ENCODE measurements around the gene SIGLEC15. TPM values are rescaled to one million over a fixed set of nuclear protein-coding genes. Genes with fewer than 3 reads are reported as not detected.

The SIGLEC15 gene, protein sequence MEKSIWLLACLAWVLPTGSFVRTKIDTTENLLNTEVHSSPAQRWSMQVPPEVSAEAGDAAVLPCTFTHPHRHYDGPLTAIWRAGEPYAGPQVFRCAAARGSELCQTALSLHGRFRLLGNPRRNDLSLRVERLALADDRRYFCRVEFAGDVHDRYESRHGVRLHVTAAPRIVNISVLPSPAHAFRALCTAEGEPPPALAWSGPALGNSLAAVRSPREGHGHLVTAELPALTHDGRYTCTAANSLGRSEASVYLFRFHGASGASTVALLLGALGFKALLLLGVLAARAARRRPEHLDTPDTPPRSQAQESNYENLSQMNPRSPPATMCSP
- total RNA-seq: not detected in 2 replicates

DNA sequence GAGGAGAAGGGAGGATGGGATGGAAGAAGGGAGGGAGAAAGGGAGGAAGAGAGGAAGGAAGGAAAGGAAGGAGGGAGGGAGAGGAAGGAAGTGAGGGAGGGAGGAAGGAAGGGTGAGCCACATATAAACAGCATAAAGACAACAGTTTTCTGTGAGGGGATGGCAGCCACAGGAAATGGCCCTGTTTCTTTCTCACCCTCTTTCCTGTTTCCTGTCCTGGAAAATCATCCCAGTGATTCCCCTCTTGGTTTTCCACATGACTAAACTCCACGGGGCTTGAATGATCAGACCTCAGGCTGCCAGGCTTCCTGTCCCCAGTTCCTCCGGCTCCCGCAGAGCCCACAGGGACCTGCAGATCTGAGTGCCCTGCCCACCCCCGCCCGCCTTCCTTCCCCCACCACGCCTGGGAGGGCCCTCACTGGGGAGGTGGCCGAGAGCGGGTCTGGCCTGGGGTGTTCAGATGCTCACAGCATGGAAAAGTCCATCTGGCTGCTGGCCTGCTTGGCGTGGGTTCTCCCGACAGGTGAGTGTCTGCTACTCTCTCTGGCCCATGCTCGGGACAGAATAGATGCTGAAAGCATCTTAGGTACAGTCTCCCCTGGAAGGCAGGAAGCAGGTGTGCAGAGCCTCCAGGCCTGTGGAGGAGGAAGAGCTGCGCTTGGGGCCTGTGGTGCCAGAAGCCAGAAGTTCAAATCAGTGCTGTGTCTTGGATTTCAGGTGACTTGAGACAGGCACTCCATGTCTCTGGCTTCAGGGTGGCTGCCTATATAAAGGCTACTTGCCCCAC is at the start of gene SIGLEC15:
SIGLEC15 (plus strand) TSS at position 418 of the 787 bp plus-strand sequence; CDS start at position 472, 54 bp downstream.
- peaks cover 19% of the 10 kb centered on the region for H3K27me3 Mint-ChIP-seq (ENCODE audit: insufficient read depth)
- intact Hi-C loops (cut with micrococcal nuclease): no loop called here
- H3K36me3 Mint-ChIP-seq (ENCODE audit: low read depth): no peaks in the 10 kb centered on the region
- H3K27ac Mint-ChIP-seq: no peak within 1 kb of the TSS
- no peak for DNase-seq (ENCODE audit: low spot score)
- no peaks in the 10 kb centered on the region for H3K9me3 Mint-ChIP-seq
- H3K4me3 Mint-ChIP-seq: no peak within 1 kb of the TSS
- H3K4me1 Mint-ChIP-seq (ENCODE audit: low read depth): peaks cover 12% of the 10 kb centered on the region

DNA sequence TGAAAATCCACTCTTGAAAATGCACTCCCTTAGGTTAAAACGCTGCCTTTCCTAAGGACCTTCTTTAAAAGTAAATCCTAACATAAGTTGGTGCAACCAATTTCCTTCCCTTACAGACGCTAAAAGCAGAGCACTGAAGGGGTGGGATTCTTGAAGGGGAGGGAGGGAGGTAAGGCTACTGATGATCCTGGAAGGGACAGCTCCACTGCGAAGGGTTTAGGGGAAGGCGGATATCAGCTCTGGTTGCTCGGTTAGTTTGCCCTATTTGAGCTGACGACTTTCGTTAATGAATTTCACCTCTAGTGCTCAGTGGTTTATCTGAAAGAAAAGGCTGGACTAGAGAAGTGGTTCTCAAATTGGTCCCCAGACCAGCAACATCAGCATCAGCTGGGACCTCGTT is 49.7 kb upstream of the SIGLEC15 start:
- intact Hi-C loops (cut with micrococcal nuclease): loop anchor here (5.0 kb wide), 1 partner anchor 88 kb away; no protein-coding TSS in a partner anchor
- peaks cover 55% of the 10 kb centered on the region for H3K27me3 Mint-ChIP-seq (ENCODE audit: insufficient read depth)

DNA sequence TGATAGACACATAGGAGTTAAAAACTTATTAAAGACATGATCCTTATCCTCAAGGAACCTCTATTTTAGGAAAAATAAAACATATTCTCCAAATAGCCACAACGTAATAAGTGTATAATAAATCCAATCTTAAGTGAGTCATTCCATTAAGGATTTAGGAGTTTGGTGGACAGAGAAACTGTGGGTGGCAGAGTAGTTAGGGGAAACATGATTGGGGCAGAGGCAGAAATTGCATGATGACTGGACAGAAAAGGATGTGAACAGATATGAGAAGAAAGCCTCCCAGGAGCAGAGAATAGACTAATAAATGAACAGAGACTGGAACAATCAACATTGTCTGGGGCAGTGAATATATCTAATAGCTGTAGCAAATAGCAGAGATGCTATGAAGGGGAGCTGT is 48.1 kb upstream of the SIGLEC15 start:
- H3K27me3 Mint-ChIP-seq (ENCODE audit: insufficient read depth): peaks cover 53% of the 10 kb centered on the region
- intact Hi-C loops (cut with micrococcal nuclease): loop anchor here (5.0 kb wide), 1 partner anchor 90 kb away; no protein-coding TSS in a partner anchor
- H3K27ac Mint-ChIP-seq: no peak overlapping the region
- H3K36me3 Mint-ChIP-seq (ENCODE audit: low read depth): no peaks in the 10 kb centered on the region
- H3K4me3 Mint-ChIP-seq: no peak overlapping the region
- DNase-seq (ENCODE audit: low spot score): no peak
- H3K4me1 Mint-ChIP-seq (ENCODE audit: low read depth): peaks cover 15% of the 10 kb centered on the region
- H3K9me3 Mint-ChIP-seq: peaks cover 3% of the 10 kb centered on the region

More for the DNA sequence above, 49.7 kb upstream of the SIGLEC15 start:
- no peak for DNase-seq (ENCODE audit: low spot score)
- peaks cover 15% of the 10 kb centered on the region for H3K4me1 Mint-ChIP-seq (ENCODE audit: low read depth)
- peaks cover 3% of the 10 kb centered on the region for H3K9me3 Mint-ChIP-seq
- peak overlapping the region; percentile 76 for H3K4me3 Mint-ChIP-seq
- H3K27ac Mint-ChIP-seq: no peak overlapping the region
- H3K36me3 Mint-ChIP-seq (ENCODE audit: low read depth): no peaks in the 10 kb centered on the region

DNA sequence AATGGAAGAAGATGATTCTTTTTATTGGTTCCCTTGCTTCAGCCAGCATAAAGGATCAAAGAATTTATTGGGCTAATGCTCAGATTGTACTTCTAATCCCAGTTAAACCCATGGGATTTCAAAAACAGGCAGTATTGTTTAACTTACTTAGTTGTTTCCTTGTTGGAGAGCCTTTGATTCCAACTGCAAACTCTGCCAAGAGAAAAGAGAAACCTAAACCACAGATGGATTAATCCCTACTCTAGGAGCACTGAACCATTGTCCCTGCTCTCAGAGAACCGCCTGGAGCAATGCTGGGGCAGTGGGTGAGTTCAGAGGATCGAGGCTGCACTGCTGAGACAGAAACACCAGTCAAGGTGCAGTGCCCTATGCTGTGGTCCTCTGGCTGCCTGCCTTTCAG is 44.9 kb upstream of the SIGLEC15 start:
- intact Hi-C loops (cut with micrococcal nuclease): no loop called here
- H3K4me1 Mint-ChIP-seq (ENCODE audit: low read depth): peaks cover 4% of the 10 kb centered on the region
- H3K27ac Mint-ChIP-seq: no peak overlapping the region
- DNase-seq (ENCODE audit: low spot score): no peak
- no peaks in the 10 kb centered on the region for H3K36me3 Mint-ChIP-seq (ENCODE audit: low read depth)
- H3K27me3 Mint-ChIP-seq (ENCODE audit: insufficient read depth): peaks cover 31% of the 10 kb centered on the region
- no peaks in the 10 kb centered on the region for H3K9me3 Mint-ChIP-seq
- no peak overlapping the region for H3K4me3 Mint-ChIP-seq

DNA sequence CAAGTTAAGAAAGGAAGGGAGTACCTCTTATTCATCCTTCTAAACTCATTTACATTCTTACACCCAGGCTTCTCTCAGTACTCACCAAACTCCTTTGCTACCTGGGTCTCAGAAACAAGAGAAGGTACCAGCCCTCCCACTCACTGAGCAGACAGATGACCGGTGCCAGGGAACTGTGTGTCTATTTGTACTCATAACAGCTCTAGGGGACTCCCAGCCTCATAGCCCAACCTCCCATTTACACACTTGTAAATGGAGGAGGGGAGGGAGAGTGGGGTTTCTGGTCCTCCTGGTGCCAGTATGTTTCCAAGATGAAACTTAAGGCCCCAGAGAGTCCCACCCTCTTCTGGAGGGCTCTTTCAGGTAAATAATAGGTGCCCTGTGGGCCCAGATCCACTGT is 42.8 kb upstream of the SIGLEC15 start:
- Mint-ChIP-seq H3K36me3 (ENCODE audit: low read depth) (no peaks in the 10 kb centered on the region), H3K9me3 (no peaks in the 10 kb centered on the region), H3K27ac (no peak overlapping the region)

DNA sequence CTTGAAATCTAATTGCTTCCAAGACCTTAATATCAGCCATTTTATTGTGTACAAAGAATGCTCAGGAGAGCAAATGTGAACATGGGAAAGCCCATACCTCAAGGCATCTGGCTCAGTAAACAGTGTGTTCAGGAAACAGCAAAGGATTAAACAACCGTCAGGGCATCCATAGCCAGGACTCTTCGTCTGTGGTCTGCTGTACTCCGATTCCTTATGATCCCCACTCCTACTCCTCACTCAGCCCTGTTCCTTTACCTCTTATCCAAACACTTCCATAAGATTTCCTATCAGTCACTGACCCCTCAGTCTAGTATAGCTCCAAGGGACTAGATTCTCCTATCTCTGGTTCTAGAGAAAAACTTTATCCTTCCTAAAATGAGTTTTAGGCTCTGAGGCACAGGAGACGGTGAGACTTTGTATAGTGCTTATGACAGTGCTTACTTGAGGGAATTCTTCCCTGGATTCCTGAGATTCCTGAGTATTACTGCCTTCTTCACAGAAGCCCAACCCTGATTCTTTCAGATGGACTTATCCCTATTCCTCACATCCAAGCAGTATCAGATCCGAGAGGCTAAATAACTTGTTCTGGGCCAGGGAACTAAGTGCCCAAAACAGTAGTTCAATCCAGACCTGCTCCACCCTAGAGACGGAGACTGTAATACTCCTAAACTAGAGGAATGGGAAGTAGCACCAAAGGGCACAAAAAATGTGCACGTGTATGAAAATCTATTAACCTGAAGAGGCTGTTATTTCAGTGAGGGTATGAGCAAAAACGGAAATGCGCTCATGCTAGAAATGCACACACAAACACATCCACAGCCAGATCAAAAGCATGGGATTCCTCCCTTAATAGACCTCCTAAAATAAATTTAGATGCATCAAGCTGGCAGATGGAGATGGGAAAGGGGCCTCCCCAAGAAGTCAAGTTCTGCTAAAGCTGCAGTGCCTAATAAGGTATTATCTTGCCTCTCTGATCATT is 42.1 kb upstream of the SIGLEC15 start:
- no peaks in the 10 kb centered on the region for H3K36me3 Mint-ChIP-seq (ENCODE audit: low read depth)
- DNase-seq (ENCODE audit: low spot score): no peak
- no peaks in the 10 kb centered on the region for H3K9me3 Mint-ChIP-seq
- no peak overlapping the region for H3K4me3 Mint-ChIP-seq
- intact Hi-C loops (cut with micrococcal nuclease): no loop called here
- H3K27me3 Mint-ChIP-seq (ENCODE audit: insufficient read depth): peaks cover 14% of the 10 kb centered on the region
- H3K4me1 Mint-ChIP-seq (ENCODE audit: low read depth): peaks cover 5% of the 10 kb centered on the region
- no peak overlapping the region for H3K27ac Mint-ChIP-seq

More for the DNA sequence above, 42.8 kb upstream of the SIGLEC15 start:
- H3K4me1 Mint-ChIP-seq (ENCODE audit: low read depth): peaks cover 5% of the 10 kb centered on the region
- H3K27me3 Mint-ChIP-seq (ENCODE audit: insufficient read depth): peaks cover 16% of the 10 kb centered on the region
- intact Hi-C loops (cut with micrococcal nuclease): no loop called here
- H3K4me3 Mint-ChIP-seq: no peak overlapping the region
- no peak for DNase-seq (ENCODE audit: low spot score)

DNA sequence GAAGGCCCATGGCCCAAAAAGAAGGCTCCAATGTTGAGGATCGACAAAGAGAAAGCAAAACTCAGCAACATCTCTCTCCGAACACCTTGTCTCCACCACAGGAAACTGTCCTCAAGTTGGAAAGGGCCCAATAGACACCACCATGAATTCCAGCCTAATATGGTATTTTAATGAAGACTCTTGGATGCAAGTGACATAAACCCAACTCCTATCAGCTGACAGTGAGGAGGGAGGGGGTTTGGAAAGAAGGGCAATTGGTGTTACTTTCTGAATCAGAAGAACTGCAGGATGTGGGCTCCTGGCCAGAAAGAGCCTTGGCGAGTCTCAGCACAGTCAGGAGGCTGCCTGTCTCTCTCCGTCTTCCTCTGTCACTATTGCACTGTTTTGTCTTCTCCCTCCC is 40.3 kb upstream of the SIGLEC15 start:
- H3K36me3 Mint-ChIP-seq (ENCODE audit: low read depth): no peaks in the 10 kb centered on the region
- intact Hi-C loops (cut with micrococcal nuclease): no loop called here
- no peaks in the 10 kb centered on the region for H3K9me3 Mint-ChIP-seq
- DNase-seq (ENCODE audit: low spot score): no peak
- peaks cover 5% of the 10 kb centered on the region for H3K4me1 Mint-ChIP-seq (ENCODE audit: low read depth)
- H3K27ac Mint-ChIP-seq: no peak overlapping the region
- no peak overlapping the region for H3K4me3 Mint-ChIP-seq
- peaks cover 6% of the 10 kb centered on the region for H3K27me3 Mint-ChIP-seq (ENCODE audit: insufficient read depth)

DNA sequence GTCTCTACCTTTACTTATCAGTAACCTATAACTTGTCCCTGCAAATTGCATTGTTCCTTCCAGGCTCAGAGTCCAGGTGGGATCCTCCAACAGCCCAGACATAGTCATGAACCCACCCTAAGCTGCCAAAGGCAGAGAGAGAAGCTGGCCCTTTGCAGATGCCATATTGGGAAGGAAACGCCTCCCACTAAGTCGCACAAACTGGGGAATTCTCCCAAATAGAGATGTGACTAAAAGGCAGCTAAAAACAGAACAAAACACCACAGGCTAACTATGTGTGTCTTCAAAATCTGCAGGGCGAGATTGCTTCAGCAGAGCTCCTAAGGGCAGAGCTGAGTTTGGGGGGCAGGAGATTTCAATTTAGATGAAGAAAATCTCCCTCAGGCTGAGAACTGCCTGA is 38.5 kb upstream of the SIGLEC15 start:
- no peaks in the 10 kb centered on the region for H3K9me3 Mint-ChIP-seq
- intact Hi-C loops (cut with micrococcal nuclease): no loop called here
- no peaks in the 10 kb centered on the region for H3K27me3 Mint-ChIP-seq (ENCODE audit: insufficient read depth)
- no peak overlapping the region for H3K27ac Mint-ChIP-seq
- H3K4me3 Mint-ChIP-seq: no peak overlapping the region
- no peak for DNase-seq (ENCODE audit: low spot score)
- peaks cover 5% of the 10 kb centered on the region for H3K4me1 Mint-ChIP-seq (ENCODE audit: low read depth)
- no peaks in the 10 kb centered on the region for H3K36me3 Mint-ChIP-seq (ENCODE audit: low read depth)

DNA sequence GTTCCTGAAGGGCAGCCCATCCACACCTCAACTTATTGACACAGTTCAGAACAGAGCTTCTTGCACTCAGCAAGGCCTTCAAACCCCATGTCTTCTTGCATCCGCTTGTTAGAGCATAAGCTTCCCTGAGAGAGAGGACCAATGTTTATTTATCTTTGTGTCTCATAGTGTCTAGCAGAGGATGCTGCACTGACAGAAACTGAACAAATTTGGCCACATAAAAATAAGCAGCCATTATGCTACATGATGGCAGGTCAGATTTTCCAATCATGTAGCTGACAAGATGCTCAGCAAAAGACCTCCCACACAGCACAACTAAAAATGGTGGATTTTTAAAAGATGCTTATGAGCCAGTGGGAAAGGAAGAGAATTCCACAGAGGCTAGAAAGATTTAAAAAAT is 38.1 kb upstream of the SIGLEC15 start:
- Mint-ChIP-seq H3K4me3 (no peak overlapping the region), H3K27me3 (ENCODE audit: insufficient read depth) (no peaks in the 10 kb centered on the region), H3K36me3 (ENCODE audit: low read depth) (no peaks in the 10 kb centered on the region), H3K9me3 (no peaks in the 10 kb centered on the region), H3K27ac (no peak overlapping the region), H3K4me1 (ENCODE audit: low read depth) (peaks cover 5% of the 10 kb centered on the region)
- DNase-seq (ENCODE audit: low spot score): no peak
- intact Hi-C loops (cut with micrococcal nuclease): no loop called here

DNA sequence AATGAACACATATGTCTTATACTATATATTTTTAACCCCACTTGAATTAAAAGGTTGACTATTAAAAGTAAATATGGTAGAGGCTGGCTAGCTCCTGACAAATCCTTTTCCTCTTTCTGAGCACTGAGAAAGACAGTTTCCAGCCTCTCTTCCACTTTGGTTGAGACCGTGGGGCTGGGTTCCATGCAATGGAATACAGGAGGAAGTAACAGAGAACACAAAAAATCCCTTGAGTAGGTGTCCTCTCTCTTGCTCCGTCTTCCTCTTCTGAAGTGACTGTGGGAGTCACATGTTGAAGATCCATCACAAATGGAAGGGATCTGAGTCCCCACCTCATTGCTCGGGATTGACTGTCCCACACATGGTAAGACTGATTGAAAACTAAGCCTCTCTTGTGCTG is 36.6 kb upstream of the SIGLEC15 start:
- Mint-ChIP-seq H3K27me3 (ENCODE audit: insufficient read depth) (peaks cover 4% of the 10 kb centered on the region), H3K4me3 (no peak overlapping the region), H3K9me3 (peaks cover 4% of the 10 kb centered on the region), H3K4me1 (ENCODE audit: low read depth) (peaks cover 5% of the 10 kb centered on the region), H3K27ac (no peak overlapping the region), H3K36me3 (ENCODE audit: low read depth) (no peaks in the 10 kb centered on the region)
- no peak for DNase-seq (ENCODE audit: low spot score)
- intact Hi-C loops (cut with micrococcal nuclease): no loop called here

DNA sequence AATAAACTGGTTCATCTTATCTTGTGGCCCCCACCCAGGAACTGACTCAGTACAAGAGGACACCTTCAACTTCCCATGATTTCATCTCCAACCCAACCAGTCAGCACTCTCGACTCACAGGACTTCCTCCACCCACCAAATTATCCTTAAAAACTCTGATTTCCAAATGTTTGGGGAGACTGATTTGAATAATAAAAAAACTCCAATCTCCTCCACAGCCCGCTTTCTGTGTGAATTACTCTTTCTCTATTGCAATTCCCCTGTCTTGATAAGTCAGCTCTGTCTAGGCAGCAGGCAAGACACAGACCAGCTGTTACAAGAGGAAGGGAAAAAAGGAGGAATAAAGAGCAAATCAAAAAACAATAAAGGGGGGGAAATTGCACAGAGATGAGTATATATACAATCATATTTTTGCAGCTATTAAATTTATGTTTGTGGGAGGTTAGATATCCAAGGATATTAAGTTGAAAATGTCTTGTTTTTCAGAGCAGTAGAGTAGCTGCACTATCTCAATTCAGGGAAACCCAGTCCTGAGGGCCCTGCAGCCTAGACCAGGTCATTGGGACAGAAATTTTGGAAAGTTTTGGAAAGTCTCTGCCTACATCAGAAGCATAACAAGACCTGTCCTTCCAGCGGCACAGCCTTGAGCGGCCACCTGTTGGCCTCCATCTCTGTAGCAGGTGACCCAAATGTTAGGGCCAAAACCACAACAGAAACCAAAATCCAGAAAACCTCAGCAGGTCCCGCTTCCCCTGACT is 32.8 kb upstream of the SIGLEC15 start:
- no peak overlapping the region for H3K27ac Mint-ChIP-seq
- no peak for DNase-seq (ENCODE audit: low spot score)
- intact Hi-C loops (cut with micrococcal nuclease): no loop called here

More for the DNA sequence above, 32.8 kb upstream of the SIGLEC15 start:
- Mint-ChIP-seq H3K27me3 (ENCODE audit: insufficient read depth) (peaks cover 6% of the 10 kb centered on the region), H3K4me3 (no peak overlapping the region), H3K4me1 (ENCODE audit: low read depth) (no peaks in the 10 kb centered on the region), H3K9me3 (peaks cover 4% of the 10 kb centered on the region), H3K36me3 (ENCODE audit: low read depth) (no peaks in the 10 kb centered on the region)
